Tibial artery (tissue), 4 donors: ENCODE data around the gene ITGA4.

Experiments
- DNase-seq, 2 donors: peaks; one replicate each; pipeline ENCODE4 v3.0.0-alpha.2; 2019
- H3K27ac ChIP-seq, 2 donors: fragments of 200-600 bp; sonication (generic) in 1 of 2; 1 replicate in 1 of 2; 2 replicates in 1 of 2; pipeline ENCODE4 v1.5.1; 2018 to 2019; ENCODE audit warnings: mild to moderate bottlenecking in 1 of 2
- H3K27me3 ChIP-seq, 2 donors: fragments of 200-600 bp; sonication (generic) in 1 of 2; one replicate each; pipeline versions ENCODE4 v1.5.1 to v1.6.0; 2016 to 2019
- H3K36me3 ChIP-seq, 3 donors: fragments of 200-600 bp; sonication (generic) in 2 of 3; one replicate each; pipeline ENCODE4 v1.5.1; 2016 to 2019; ENCODE audit warnings: mild to moderate bottlenecking in 2 of 3
- H3K4me1 ChIP-seq, 4 donors: fragments of 200-600 bp; sonication (generic) in 2 of 4; 1 replicate in 3 of 4; 2 replicates in 1 of 4; pipeline ENCODE4 v1.5.1; 2016 to 2019
- H3K4me3 ChIP-seq, 2 donors: fragments of 200-600 bp; sonication (generic) in 1 of 2; 1 replicate in 1 of 2; 2 replicates in 1 of 2; pipeline ENCODE4 v1.5.1; 2018 to 2019; ENCODE audit warnings: mild to moderate bottlenecking in 2 of 2
- H3K9me3 ChIP-seq, 3 donors: fragments of 200-600 bp; sonication (generic) in 1 of 3; one replicate each; pipeline ENCODE4 v1.5.1; 2016 to 2019
- intact Hi-C: fragments of 100-400 bp; cut with DNase I; formaldehyde crosslinking; loops from one replicate; pipeline ENCODE4 v1.15.0; 2023; ENCODE audit warnings: low total_unique reads
- TF ChIP-seq, protein P1 (sequence below), 2 experiments: fragments of 200-600 bp in 1 of 2; fragments of 450-650 bp in 1 of 2; IDR thresholded peaks; one replicate each; pipeline ENCODE4 v1.5.1; 2017 to 2019; ENCODE audit warnings: antibody characterized with exemption in 2 of 2, mild to moderate bottlenecking in 1 of 2, moderate library complexity in 1 of 2

Gene ITGA4

GRCh38 chr2:181421131-181421458 lies 36.1 kb upstream of the ITGA4 start:
- no peak for DNase-seq
- Histone ChIP-seq H3K27ac (no peak overlapping the region), H3K27me3 (no peaks in the 10 kb centered on the region), H3K36me3 (no peaks in the 10 kb centered on the region), H3K4me3 (no peak overlapping the region), H3K4me1 (no peaks in the 10 kb centered on the region), H3K9me3 (no peaks in the 10 kb centered on the region)
- intact Hi-C loops = no loop called here
- TF ChIP-seq, protein P1, sequence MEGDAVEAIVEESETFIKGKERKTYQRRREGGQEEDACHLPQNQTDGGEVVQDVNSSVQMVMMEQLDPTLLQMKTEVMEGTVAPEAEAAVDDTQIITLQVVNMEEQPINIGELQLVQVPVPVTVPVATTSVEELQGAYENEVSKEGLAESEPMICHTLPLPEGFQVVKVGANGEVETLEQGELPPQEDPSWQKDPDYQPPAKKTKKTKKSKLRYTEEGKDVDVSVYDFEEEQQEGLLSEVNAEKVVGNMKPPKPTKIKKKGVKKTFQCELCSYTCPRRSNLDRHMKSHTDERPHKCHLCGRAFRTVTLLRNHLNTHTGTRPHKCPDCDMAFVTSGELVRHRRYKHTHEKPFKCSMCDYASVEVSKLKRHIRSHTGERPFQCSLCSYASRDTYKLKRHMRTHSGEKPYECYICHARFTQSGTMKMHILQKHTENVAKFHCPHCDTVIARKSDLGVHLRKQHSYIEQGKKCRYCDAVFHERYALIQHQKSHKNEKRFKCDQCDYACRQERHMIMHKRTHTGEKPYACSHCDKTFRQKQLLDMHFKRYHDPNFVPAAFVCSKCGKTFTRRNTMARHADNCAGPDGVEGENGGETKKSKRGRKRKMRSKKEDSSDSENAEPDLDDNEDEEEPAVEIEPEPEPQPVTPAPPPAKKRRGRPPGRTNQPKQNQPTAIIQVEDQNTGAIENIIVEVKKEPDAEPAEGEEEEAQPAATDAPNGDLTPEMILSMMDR (IDR thresholded peaks at IDR 0.05) = no peak

- Histone ChIP-seq H3K36me3 (no peaks in the 10 kb centered on the region), H3K4me1 (no peaks in the 10 kb centered on the region), H3K27ac (no peak overlapping the region), H3K9me3 (no peaks in the 10 kb centered on the region), H3K27me3 (no peaks in the 10 kb centered on the region), H3K4me3 (no peak overlapping the region)
- TF ChIP-seq, protein P1 (IDR thresholded peaks at IDR 0.05) = no peak
- intact Hi-C loops = no loop called here
- no peak for DNase-seq
Observed at GRCh38 chr2:181421464-181421863, 35.7 kb upstream of the ITGA4 start.

DNA sequence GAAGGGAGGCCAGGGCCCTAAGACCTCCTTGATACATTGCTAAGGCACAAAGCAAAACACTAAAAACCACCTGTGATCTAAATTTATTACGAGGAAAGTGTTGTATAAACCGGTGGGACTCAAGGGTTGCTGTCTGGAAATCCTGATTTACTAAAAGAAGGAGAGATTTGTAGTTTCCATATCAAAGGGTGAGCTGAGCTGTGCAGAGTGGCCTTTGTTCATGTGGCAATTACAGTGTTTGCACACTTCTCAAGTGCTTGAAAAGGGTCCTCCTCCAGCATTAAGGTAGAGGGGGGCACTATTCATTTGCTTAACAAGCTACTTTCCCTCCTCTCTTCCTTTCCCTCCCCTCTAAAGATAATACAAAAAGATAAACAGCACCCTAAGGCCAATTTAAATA lies 30.5 kb upstream of the ITGA4 start:
- H3K9me3 ChIP-seq = no peaks in the 10 kb centered on the region
- TF ChIP-seq, protein P1 (IDR thresholded peaks at IDR 0.05) = no peak
- H3K27me3 ChIP-seq = no peaks in the 10 kb centered on the region
- no peaks in the 10 kb centered on the region for H3K36me3 ChIP-seq
- intact Hi-C loops = no loop called here
- no peak overlapping the region for H3K27ac ChIP-seq
- no peak overlapping the region for H3K4me3 ChIP-seq
- no peak for DNase-seq
- no peaks in the 10 kb centered on the region for H3K4me1 ChIP-seq

DNA sequence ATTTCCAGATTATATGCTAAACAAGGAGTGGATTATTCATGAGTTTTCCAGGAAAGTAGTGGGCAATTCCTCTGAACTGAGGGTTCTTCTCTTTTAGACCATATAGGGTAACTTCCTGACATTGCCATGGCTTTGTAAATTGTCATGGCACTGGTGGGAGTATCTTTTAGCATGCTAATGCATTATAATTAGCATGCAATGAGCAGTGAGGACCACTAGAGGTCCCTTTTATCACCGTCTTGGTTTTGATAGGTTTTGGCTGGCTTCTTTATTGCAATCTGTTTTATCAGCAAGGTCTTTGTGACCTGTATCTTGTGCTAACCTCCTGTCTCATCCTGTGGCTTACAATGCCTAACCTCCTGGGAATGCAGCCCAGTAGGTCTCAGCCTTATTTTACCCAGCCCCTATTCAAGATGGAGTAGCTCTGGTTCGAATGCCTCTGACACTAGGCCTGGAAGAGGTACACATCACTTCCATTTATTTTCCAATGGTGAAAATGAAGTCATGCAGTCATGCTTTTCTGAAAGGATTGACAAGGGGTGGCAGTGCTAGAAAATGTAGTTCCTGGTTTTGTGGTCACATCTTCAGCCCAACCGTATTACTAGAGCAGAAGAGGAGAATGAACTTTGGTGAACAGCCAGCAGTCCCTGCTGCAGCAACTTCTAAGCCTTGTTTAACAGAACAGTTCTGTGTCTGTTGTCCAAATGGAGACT lies 26.6 kb upstream of the ITGA4 start:
- H3K4me3 ChIP-seq = no peak overlapping the region
- no peaks in the 10 kb centered on the region for H3K36me3 ChIP-seq
- no peaks in the 10 kb centered on the region for H3K4me1 ChIP-seq
- H3K9me3 ChIP-seq = no peaks in the 10 kb centered on the region
- no peak overlapping the region for H3K27ac ChIP-seq
- intact Hi-C loops = no loop called here
- TF ChIP-seq, protein P1 (IDR thresholded peaks at IDR 0.05) = no peak
- no peaks in the 10 kb centered on the region for H3K27me3 ChIP-seq
- no peak for DNase-seq

- Histone ChIP-seq H3K4me1 (no peaks in the 10 kb centered on the region), H3K27me3 (no peaks in the 10 kb centered on the region), H3K36me3 (no peaks in the 10 kb centered on the region), H3K27ac (no peak overlapping the region), H3K9me3 (no peaks in the 10 kb centered on the region), H3K4me3 (no peak overlapping the region)
- intact Hi-C loops = no loop called here
- TF ChIP-seq, protein P1 (IDR thresholded peaks at IDR 0.05) = no peak
- no peak for DNase-seq
Observed at GRCh38 chr2:181431674-181432073, 25.5 kb upstream of the ITGA4 start.

GRCh38 chr2:181438261-181438660 lies 18.9 kb upstream of the ITGA4 start:
- Histone ChIP-seq H3K4me3 (no peak overlapping the region), H3K9me3 (no peaks in the 10 kb centered on the region), H3K27me3 (no peaks in the 10 kb centered on the region), H3K27ac (no peak overlapping the region), H3K36me3 (no peaks in the 10 kb centered on the region), H3K4me1 (no peaks in the 10 kb centered on the region)
- intact Hi-C loops = no loop called here
- no peak for DNase-seq
- TF ChIP-seq, protein P1 (IDR thresholded peaks at IDR 0.05) = no peak
